B cell (primary cell): ENCODE results near the gene BTBD1. TPM values are rescaled to one million over a fixed set of nuclear protein-coding genes. Genes with fewer than 3 reads are reported as not detected.

Experiments
- ATAC-seq: fragments of 200-7000 bp; cut with Tn5 transposase; one replicate; pipeline ENCODE4 v1.10.0; 2021; ENCODE audit warnings: low read depth, mild to moderate bottlenecking, moderate number of reproducible peaks, moderate library complexity
- CTCF ChIA-PET: fragments of 350-600 bp; sonication (Branson Sonifier 250); formaldehyde crosslinking; loops from one replicate; lab custom pipeline; 2021; ENCODE audit warnings: antibody characterized with exemption, inconsistent platforms; lab: Charles Lee
- POLR2A ChIA-PET: fragments of 350-600 bp; sonication (Branson Sonifier 250); formaldehyde crosslinking; loops from one replicate; lab custom pipeline; 2021; ENCODE audit warnings: antibody characterized with exemption; lab: Charles Lee
- DNase-seq: peaks from one replicate; pipeline ENCODE4 v3.0.0; 2013
- H2AFZ ChIP-seq: 2 replicates; pipeline ENCODE4 v1.6.1; 2012; ENCODE audit warnings: mild to moderate bottlenecking, low read depth, low read length; ENCODE audit not compliant: insufficient read depth, poor library complexity, severe bottlenecking
- H3K27ac ChIP-seq, 2 donors: 1 replicate in 1 of 2; 2 replicates in 1 of 2; pipeline ENCODE4 v1.5.1; 2012 to 2013; ENCODE audit warnings: low read length in 2 of 2, mild to moderate bottlenecking in 2 of 2, moderate library complexity in 1 of 2
- H3K27me3 ChIP-seq, 4 experiments: fragments of 200-600 bp in 1 of 4; sonication (generic) in 1 of 4; replicated peaks in 1 of 4; 1 replicate in 2 of 4; 2 replicates in 2 of 4; pipeline versions ENCODE4 v1.6.1 to v1.7.0; 2013 to 2016; ENCODE audit warnings: low read length in 3 of 4, mild to moderate bottlenecking in 2 of 4, mixed read lengths in 1 of 4, moderate library complexity in 1 of 4; ENCODE audit not compliant: insufficient read depth in 4 of 4, control insufficient read depth in 3 of 4; ENCODE audit errors: control extremely low read depth in 1 of 4
- H3K36me3 ChIP-seq, 2 experiments: replicated peaks in 1 of 2; 1 replicate in 1 of 2; 2 replicates in 1 of 2; pipeline versions ENCODE4 v1.6.1 to v1.7.1; 2013; ENCODE audit warnings: low read length in 1 of 2; ENCODE audit not compliant: insufficient read depth in 2 of 2, control insufficient read depth in 1 of 2; ENCODE audit errors: control extremely low read depth in 1 of 2, extremely low read depth in 1 of 2
- H3K4me1 ChIP-seq, 2 donors: fragments of 200-600 bp in 1 of 2; sonication (generic) in 1 of 2; 1 replicate in 1 of 2; 2 replicates in 1 of 2; pipeline versions ENCODE4 v1.5.1 to v1.6.1; 2013 to 2017; ENCODE audit warnings: low read length in 2 of 2; ENCODE audit not compliant: control insufficient read depth in 2 of 2, insufficient read depth in 2 of 2
- H3K4me2 ChIP-seq: replicated peaks from 2 replicates; pipeline ENCODE3; 2012; ENCODE audit warnings: mild to moderate bottlenecking, low read depth, low read length; ENCODE audit not compliant: poor library complexity, severe bottlenecking
- H3K4me3 ChIP-seq, 5 experiments: fragments of 200-600 bp in 1 of 5; sonication (generic) in 1 of 5; 1 replicate in 3 of 5; 2 replicates in 2 of 5; pipeline versions ENCODE4 v1.5.1 to v1.7.0; 2011 to 2016; ENCODE audit warnings: low read length in 4 of 5, mild to moderate bottlenecking in 4 of 5, low read depth in 2 of 5, control low read depth in 1 of 5, moderate library complexity in 1 of 5; ENCODE audit not compliant: insufficient read depth in 1 of 5; ENCODE audit errors: control extremely low read depth in 1 of 5, extremely low read depth in 1 of 5
- H3K79me2 ChIP-seq: fragments of 200-600 bp; sonication (generic); one replicate; pipeline ENCODE4 v1.6.0; 2016; ENCODE audit warnings: low read length; ENCODE audit not compliant: control insufficient read depth, insufficient read depth
- H3K9ac ChIP-seq: fragments of 200-600 bp; sonication (generic); 2 replicates; pipeline ENCODE4 v1.6.1; 2017; ENCODE audit warnings: mild to moderate bottlenecking, low read length, moderate library complexity
- H3K9me3 ChIP-seq, 3 donors: one replicate each; pipeline versions ENCODE4 v1.6.1 to v1.7.1; 2013; ENCODE audit warnings: low read length in 2 of 3; ENCODE audit not compliant: control insufficient read depth in 2 of 3, insufficient read depth in 1 of 3; ENCODE audit errors: control extremely low read depth in 1 of 3
- H4K20me1 ChIP-seq: 2 replicates; pipeline ENCODE4 v1.6.0; 2012; ENCODE audit warnings: mild to moderate bottlenecking, low read length; ENCODE audit not compliant: insufficient read depth, control insufficient read depth, poor library complexity, severe bottlenecking
- H3K27ac Mint-ChIP-seq: one replicate; pipeline ENCODE4 v1.8.0; 2021; ENCODE audit warnings: mixed read lengths
- H3K27me3 Mint-ChIP-seq: one replicate; pipeline ENCODE4 v1.8.0; 2021; ENCODE audit warnings: mixed read lengths
- H3K4me1 Mint-ChIP-seq: one replicate; pipeline ENCODE4 v1.8.0; 2021; ENCODE audit warnings: mixed read lengths
- H3K4me3 Mint-ChIP-seq: one replicate; pipeline ENCODE4 v1.8.0; 2021; ENCODE audit warnings: mixed read lengths
- H3K9me3 Mint-ChIP-seq: one replicate; pipeline ENCODE4 v1.8.0; 2022; ENCODE audit warnings: mixed read lengths; ENCODE audit not compliant: insufficient read depth
- CTCF ChIP-seq: fragments of 200-600 bp; IDR thresholded peaks from one replicate; pipeline ENCODE4 v1.8.0; 2022; ENCODE audit warnings: antibody characterized with exemption, mild to moderate bottlenecking
- EZH2 ChIP-seq: IDR thresholded peaks from 2 replicates; pipeline ENCODE4 v1.6.1; 2012; ENCODE audit warnings: borderline replicate concordance, low read depth, mild to moderate bottlenecking, moderate library complexity, low read length; ENCODE audit not compliant: insufficient read depth, poor library complexity, severe bottlenecking
- WGBS: methylation state at CpG from one replicate; pipeline ENCODE4 v1.1.5; 2013; ENCODE audit warnings: missing lambda C conversion rate; ENCODE audit not compliant: insufficient coverage; 5-methylcytosine and 5-hydroxymethylcytosine counted together
- intact Hi-C: fragments of 100-400 bp; cut with micrococcal nuclease; formaldehyde crosslinking; loops from one replicate; pipeline ENCODE4 v1.10.0; 2022
- polyA plus RNA-seq: library from polyadenylated mRNA; depleted of rRNA; stranded (reverse); fragments of >200 nt; gene quantifications from 2 replicates; pipeline ENCODE4 v1.2.3, GENCODE V29; 2012
- total RNA-seq, 2 donors: library from RNA; stranded (reverse); fragments of 120-200 nt in 1 of 2; gene quantifications; 1 replicate in 1 of 2; 2 replicates in 1 of 2; pipeline versions ENCODE4 v1.2.3 to v1.2.4, GENCODE V29; 2013 to 2022

The BTBD1 gene
- total and polyA plus RNA-seq, 2 donors (not counting 1 experiment from before 2014, with no cell fraction given): 20.7 to 47.5 TPM

DNA sequence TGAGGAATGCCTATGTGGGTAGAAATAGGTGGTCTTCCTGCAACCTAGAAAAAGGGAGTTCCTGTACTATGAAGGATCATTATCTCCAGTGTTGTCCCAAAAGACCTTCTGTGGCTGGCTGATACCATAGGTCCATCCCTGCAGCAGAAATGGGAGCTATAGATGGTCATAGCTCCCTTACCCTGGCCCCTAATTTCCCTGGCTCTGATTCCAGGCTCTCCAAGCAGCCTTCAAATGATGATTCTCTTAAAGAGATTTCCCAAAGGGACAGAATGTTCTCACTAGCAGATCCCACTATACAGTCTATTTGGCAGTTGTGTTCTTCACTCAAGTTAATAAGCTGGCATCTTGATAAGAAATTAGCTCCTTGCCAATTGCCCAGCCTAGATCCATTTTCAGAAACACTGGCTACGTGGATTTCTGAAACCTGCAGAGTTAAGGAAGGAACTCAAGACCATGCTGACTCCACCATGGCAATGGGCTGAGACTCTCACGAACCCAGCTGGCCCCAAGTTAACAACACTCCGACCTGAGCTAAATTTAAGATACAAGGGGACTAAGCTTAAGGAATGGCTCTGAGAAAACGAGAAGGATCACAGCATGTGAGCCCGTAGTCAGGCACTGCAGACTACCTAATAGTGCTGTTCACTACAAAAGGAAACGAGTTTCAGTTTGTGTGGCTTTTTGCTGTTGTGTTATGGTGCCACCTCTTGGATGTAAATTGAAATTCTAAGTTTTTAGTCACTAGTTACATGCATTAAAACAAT lies 67.0 kb downstream of the BTBD1 start:
- peaks cover 6 to 8% of the 10 kb centered on the region in 2 donors for H3K4me1 ChIP-seq
- H3K4me3 Mint-ChIP-seq: peak overlapping the region; percentile 88
- peak overlapping the region; percentile 64 for H3K4me2 ChIP-seq
- H3K9me3 ChIP-seq: no peaks in the 10 kb centered on the region
- no peaks in the 10 kb centered on the region for H3K27me3 Mint-ChIP-seq
- H3K4me1 Mint-ChIP-seq: peaks cover 7% of the 10 kb centered on the region
- peak overlapping the region in 3 of 5 experiments; percentile 29 to 44 (median 40) for H3K4me3 ChIP-seq
- CTCF ChIA-PET: interaction anchor here (0.7 to 3.8 kb wide), 22 partner anchors 11 to 473 kb away, joined by 3 to 27 read pairs (median 5); partner anchors contain the start of genes C15orf40, FSD2, RAMAC and RPS17
- ATAC-seq (peak; percentile 83), DNase-seq (peak; percentile 68)
- peak overlapping the region; percentile 67 for H2AFZ ChIP-seq
- peak overlapping the region in 1 of 2 donors; percentile 62 for H3K27ac ChIP-seq
- 20% methylated on average over 2 of the region's 6 CpGs for WGBS
- H3K9me3 Mint-ChIP-seq: no peaks in the 10 kb centered on the region
- no peaks in the 10 kb centered on the region for H4K20me1 ChIP-seq
- H3K9ac ChIP-seq: peak overlapping the region; percentile 54
- intact Hi-C loops: loop anchor here (2.0 kb wide), 2 partner anchors 151 to 459 kb away; partner anchors contain the start of gene RPS17
- POLR2A ChIA-PET: no interaction called here
- H3K79me2 ChIP-seq: no peaks in the 10 kb centered on the region
- TF ChIP-seq EZH2: no peak
- TF ChIP-seq CTCF: peak; percentile 72
- H3K36me3 ChIP-seq: peaks cover 0 to 4% of the 10 kb centered on the region in 2 experiments
- peak overlapping the region; percentile 91 for H3K27ac Mint-ChIP-seq
- H3K27me3 ChIP-seq: no peaks in the 10 kb centered on the region

GRCh38 chr15:82999426-82999825 lies 67.6 kb downstream of the BTBD1 start:
- no peaks in the 10 kb centered on the region for H3K9me3 Mint-ChIP-seq
- no peaks in the 10 kb centered on the region for H3K27me3 ChIP-seq

More at GRCh38 chr15:82999426-82999825, 67.6 kb downstream of the BTBD1 start:
- Histone ChIP-seq H3K36me3 (no peaks in the 10 kb centered on the region), H3K9me3 (no peaks in the 10 kb centered on the region), H2AFZ (no peak overlapping the region), H3K4me3 (no peak overlapping the region), H3K4me2 (no peak overlapping the region), H3K27ac (peak overlapping the region in 1 of 2 donors; percentile 62), H3K79me2 (no peaks in the 10 kb centered on the region), H3K4me1 (peaks cover 6 to 8% of the 10 kb centered on the region in 2 donors), H4K20me1 (no peaks in the 10 kb centered on the region), H3K9ac (no peak overlapping the region)
- CTCF ChIA-PET: interaction anchor here (0.8 to 3.8 kb wide), 17 partner anchors 12 to 472 kb away, joined by 3 to 27 read pairs (median 5); partner anchors contain the start of genes C15orf40, FSD2, RAMAC and RPS17
- DNase-seq: no peak
- Mint-ChIP-seq H3K4me1 (peaks cover 7% of the 10 kb centered on the region), H3K27ac (no peak overlapping the region), H3K4me3 (no peak overlapping the region), H3K27me3 (no peaks in the 10 kb centered on the region)
- intact Hi-C loops: no loop called here
- WGBS: 93% methylated on average over 3 of the region's 6 CpGs
- ATAC-seq: no peak
- no peak for TF ChIP-seq EZH2
- no peak for TF ChIP-seq CTCF
- POLR2A ChIA-PET: no interaction called here
